HG02885 (cell line): ENCODE measurements around the gene SLC45A3.
"Not testable (repeated sequence)": the region's sequence is repeated elsewhere in the genome, so short reads cannot be mapped to it uniquely, and the experiment has no call there.

Experiments used
- ATAC-seq: cut with Tn5 transposase; IDR thresholded peaks from one replicate; pipeline ENCODE4 v1.9.1; 2021; ENCODE audit warnings: mild to moderate bottlenecking; ENCODE audit not compliant: unreplicated experiment, poor library complexity

Gene SLC45A3

GRCh38 chr1:205680073-205680851, at the start of gene SLC45A3:
TSS of gene SLC45A3 (minus strand) at chr1:205680509. CDS start at chr1:205664656, 15,853 bp downstream.
- no peak for ATAC-seq

DNA sequence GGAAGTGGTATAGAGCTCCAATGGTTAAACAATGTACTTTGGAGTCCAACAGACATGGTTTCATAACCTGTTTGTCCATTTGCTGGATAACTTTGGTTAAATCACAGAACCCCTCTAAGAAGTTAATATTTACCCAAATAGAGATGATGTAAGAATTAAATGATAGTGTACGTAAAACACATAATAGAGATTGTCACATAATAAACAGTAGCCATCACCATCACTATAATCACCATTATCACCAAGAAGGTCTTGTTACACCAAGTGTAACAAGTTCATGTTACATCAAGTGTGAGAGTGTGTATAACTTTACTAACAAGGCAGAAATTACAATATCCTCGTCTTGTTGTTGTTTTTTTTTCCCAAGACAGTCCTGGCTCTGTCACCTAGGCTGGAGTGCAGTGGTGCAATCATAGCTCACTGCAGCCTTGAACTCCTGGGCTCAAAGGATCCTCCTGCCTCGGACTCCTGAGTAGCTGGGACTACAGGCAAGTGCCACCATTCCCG, 46.4 kb upstream of the SLC45A3 start:
- no peak for ATAC-seq

GRCh38 chr1:205725514-205725913, 45.2 kb upstream of the SLC45A3 start:
- ATAC-seq, result no peak

GRCh38 chr1:205720740-205721139, 40.4 kb upstream of the SLC45A3 start:
- not testable (repeated sequence) for ATAC-seq

GRCh38 chr1:205719762-205720161, 39.5 kb upstream of the SLC45A3 start:
- ATAC-seq, result no peak

DNA sequence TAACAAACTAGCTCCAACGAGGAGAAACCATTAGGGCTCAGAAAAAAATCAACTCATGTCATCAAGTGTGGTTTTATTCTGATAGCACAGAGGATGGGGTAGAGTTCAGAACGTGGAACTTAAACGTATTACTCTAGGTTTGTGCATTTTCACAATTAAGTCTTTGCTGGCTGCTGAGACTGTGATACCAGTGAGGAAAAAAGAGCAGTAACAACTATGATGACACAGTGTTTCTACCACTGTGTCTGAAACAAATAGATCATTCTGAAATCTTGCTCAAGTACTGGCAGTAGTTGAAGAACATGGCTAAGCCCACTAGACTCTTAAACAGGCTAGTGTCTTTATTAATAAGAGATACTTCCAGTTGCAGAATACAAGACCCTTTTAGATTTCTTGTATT, 38.7 kb upstream of the SLC45A3 start:
- no peak for ATAC-seq

GRCh38 chr1:205716371-205717132, 36.2 kb upstream of the SLC45A3 start:
- no peak for ATAC-seq

GRCh38 chr1:205715628-205716027, 35.3 kb upstream of the SLC45A3 start:
- no peak for ATAC-seq

DNA sequence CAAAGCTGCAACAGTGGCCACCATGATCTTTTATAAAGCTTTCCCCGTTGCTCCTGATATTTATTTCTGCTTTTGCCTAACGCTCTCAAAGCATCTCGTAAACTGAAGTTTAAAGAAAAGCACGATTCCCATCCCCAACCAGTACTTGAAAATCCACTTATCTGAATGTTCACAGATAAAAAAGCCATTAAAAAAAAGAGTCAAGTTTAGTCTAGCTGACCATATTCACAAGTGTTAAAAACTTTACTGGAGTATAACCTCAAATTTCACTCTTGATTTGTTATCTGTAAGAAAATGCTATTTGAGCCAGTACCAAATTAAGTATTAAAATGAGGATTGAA, 34.6 kb upstream of the SLC45A3 start:
- ATAC-seq, result no peak

DNA sequence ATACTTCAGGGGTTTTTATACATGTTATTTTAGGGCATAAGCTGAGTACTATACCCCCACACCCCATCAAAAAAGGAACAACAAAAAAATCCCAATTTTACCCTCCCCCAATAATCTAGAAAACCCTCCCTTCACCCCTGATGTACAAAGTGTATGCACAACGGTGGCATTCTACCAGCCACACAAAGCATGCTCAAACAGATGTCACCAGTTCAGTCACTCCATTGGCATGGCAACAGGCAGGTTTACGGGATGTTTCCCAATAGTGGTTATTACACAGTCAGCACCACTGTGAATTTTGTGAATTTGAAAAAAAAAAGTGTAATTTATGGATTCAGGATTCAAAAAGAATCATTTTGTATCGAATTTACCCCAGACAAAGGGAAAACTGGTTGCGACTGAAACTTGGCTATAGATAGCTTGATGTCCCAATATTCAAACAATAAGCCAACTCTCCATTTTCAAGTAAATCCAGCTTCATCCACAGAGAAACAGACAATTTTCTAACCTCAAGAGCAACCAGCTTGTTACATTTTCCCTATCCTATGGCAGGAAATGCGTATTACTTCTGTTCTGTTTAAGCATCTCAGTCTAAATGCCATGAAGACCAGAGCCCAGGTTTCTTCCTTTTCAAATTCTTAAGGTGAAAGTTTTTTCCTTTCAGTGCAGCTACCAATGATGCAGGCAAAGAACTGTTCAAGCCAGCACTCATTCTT, 34.0 kb upstream of the SLC45A3 start:
- no peak for ATAC-seq

DNA sequence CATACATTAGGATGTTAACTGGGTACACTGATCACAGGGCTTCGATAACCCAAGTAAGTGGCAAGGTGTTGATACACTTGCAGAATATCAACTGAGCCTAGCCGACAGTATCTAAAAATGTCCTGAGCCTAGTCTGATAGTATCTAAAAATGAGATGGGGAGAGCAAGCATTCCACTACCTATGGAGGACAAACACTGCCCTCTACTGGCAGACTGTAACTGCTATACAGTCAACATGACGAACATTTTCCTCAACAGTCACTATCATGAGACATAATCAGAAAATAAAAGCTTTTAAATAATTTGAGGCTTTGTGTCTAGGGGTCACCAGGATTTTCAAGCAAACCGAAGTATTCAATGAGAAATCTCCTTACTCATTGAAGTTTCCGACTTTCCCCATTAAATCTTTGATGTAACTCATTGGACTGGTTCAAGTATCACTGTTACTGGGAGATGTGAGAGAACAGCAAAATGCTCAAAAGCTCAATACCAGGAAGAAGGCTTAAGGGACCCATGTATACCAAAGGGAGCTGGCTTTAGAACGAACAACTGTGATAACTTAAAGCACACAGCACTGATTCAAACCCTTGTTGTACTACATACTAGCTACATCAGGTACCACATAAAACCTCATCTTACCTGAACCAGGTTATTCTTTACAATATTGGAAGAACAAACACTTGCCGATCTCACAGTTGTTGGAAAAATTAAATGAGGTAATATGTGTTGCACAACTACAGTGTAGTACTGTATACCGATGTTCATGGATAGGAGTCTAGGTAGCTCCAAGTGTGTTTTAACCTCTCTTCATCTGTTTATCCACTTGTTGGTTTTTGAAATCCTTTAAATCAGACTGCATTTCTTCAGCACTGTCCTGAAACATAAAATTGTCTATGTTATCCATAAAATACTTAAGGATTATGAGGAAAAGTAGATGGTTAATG, 31.1 kb upstream of the SLC45A3 start:
- ATAC-seq, result no peak

DNA sequence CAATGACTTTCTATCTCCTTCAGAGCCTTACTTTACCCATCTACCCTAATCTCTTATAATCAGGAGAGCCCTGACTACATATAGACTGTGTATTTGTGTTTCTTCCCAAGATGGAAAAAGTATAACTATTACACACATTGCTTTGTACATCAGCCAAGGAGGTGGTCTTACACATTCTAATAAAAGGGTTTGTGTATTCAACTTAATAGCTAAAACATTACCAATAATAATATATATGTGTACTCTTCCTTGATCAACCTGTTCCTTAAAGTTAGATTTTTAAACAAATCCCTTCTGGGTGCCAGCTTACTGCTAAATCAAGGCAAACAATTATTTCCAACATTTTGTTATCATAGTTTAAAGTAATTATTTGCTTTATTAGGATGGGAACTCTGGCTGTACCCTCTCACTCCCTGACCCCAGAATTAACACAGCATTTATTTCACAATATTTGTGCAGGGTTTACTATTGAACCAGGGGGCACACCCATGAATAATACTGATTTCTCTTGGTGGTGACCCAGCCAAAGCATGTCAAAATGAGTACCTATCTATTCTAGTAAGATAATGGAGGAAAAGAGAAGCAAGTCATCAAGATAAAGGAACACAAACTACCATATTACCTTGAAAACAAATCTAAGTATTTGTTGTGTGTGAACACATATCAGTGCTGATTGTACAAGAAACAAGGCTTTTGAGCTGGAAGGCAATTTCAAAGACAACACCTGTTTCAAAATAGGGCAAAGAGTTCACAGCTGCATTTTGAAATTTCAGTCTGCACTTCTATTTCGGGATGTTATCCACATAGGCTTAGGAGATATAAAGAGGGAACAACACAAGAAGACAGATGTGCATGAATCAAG, 30.1 kb upstream of the SLC45A3 start:
- no peak for ATAC-seq

DNA sequence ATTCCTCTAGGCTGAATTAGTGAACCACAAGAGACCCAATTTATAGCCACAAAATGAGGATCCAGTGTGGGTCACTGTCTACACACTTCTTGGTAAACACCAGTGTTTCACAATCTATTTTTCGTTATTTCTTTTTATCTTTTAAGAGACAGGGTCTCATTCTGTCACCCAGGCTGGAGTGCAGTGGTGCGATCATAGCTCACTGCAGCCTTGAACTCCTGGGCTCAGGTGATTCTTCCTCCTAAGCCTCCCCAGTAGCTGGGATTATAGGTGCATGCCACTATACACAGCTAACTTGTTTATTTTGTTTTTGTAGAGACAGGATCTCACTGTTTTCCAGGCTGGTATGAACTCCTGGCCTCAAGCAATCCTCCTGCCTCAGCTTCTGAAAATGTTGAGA, 29.3 kb upstream of the SLC45A3 start:
- no peak for ATAC-seq

DNA sequence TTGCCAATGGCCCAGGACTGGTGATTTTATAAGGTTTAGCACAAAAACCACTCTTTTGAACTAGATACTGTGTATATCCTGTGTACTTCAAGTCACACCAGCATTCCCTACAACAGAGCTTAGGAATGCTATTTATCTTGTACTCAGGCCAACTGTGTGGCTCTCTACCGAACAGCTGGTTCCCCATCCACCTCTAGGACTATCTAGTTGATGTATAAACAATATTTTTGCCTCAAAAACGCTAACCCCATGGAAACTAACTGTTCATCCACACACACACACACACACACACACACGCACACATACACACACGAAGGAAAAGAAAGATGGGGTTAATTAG, 28.7 kb upstream of the SLC45A3 start:
- ATAC-seq, result no peak

- ATAC-seq, result no peak
Observed at GRCh38 chr1:205706601-205707502, 26.5 kb upstream of the SLC45A3 start.

DNA sequence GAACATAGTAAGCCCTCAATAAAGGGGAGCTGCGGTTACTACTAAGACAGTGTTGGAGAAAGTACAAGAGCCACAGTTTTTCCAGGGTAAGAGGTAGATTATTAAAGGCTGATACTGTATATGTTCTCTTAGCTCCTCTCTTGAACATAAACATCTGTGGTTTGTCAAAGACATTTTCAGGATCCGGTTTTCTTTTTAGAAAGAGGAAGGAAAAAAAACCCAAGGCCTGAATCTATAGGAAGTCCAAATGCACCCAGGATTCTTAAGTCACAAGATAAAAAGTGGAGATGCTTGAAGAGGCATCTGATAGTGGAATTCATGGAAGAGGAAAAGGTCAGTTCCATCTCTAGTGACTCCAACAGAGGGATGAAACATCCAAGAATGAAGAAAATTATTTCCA, 24.6 kb upstream of the SLC45A3 start:
- ATAC-seq, result no peak

DNA sequence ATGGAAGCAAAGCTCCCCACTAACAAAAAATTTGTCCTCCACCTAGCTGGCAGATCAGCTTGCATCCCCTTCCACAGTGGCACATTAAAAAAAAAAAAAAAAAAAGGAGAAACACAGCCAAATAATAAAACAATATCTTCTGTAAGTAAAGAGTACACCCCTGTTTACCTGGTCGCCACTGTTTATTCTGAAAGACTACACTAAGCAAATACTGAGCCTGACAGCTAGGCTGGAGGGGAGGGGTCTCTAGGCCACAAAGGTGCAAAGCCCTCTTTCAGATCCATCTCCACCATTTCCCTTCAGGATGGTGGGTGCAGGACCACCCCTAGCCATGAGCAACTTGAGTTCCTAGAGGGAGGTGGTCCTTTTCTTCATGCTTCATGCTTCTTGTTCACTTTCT, 22.8 kb upstream of the SLC45A3 start:
- no peak for ATAC-seq

DNA sequence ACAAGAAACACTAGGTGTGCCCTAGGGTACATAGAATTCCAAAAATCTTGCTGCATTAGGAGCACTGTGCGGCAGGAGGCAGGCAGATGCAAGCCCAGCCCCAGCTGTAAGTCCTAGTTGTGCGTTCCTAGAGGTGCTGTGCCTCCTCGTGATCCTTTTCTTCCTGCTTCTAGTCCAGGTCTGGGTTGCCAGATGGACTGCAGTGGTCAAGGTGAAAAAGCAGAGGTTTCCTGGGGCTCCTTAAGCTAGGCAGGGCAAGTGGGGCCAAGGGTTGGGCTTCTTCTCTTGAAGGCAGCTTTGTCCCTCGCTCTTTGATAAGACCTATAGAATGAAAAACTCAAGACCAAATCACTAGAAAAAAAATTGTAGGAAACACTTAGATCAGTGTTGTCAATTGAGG, 21.6 kb upstream of the SLC45A3 start:
- ATAC-seq, result no peak
